ENCODE measurements around the gene PCDHGC4. TPM values are rescaled to one million over a fixed set of nuclear protein-coding genes. Genes with fewer than 3 reads are reported as not detected.

PCDHGC4 gene
- total RNA-seq, 3 donors from 2014 or later (not counting 1 experiment from before 2014, with no cell fraction given) = 0.31 to 0.84 (median 0.45) TPM

GRCh38 chr5:141496038-141496437 lies 11.2 kb downstream of the PCDHGC4 start:
- Mint-ChIP-seq H3K27me3 (ENCODE audit: low read depth in 2 of 2) (peaks cover 24 to 25% of the 10 kb centered on the region in 2 donors), H3K4me3 (no peak overlapping the region)
- intact Hi-C loops (cut with micrococcal nuclease) = no loop called here

GRCh38 chr5:141501761-141502160 lies 16.9 kb downstream of the PCDHGC4 start:
- 96% methylated on average over 7 of the region's 7 CpGs for WGBS (ENCODE audit: insufficient coverage)
- Mint-ChIP-seq H3K4me1 (no peaks in the 10 kb centered on the region), H3K4me3 (no peak overlapping the region), H3K27me3 (ENCODE audit: low read depth in 2 of 2) (no peaks in the 10 kb centered on the region), H3K36me3 (no peaks in the 10 kb centered on the region), H3K27ac (no peak overlapping the region), H3K9me3 (no peaks in the 10 kb centered on the region)
- ATAC-seq = no peak
- Histone ChIP-seq H3K4me3 (ENCODE audit: low read length) (no peak overlapping the region), H3K36me3 (ENCODE audit: control insufficient read depth, insufficient read depth, low read length) (no peaks in the 10 kb centered on the region), H3K9me3 (ENCODE audit: control insufficient read depth, insufficient read depth, low read length) (no peaks in the 10 kb centered on the region), H3K27ac (ENCODE audit: low read length) (no peak overlapping the region), H3K4me1 (ENCODE audit: control insufficient read depth, insufficient read depth, low read length) (no peaks in the 10 kb centered on the region), H3K27me3 (ENCODE audit: control insufficient read depth, insufficient read depth, low read length) (no peaks in the 10 kb centered on the region)
- no peak for TF ChIP-seq CTCF (IDR thresholded peaks at IDR 0.05)
- intact Hi-C loops (cut with micrococcal nuclease) = no loop called here
- DNase-seq = no peak

More at GRCh38 chr5:141496038-141496437, 11.2 kb downstream of the PCDHGC4 start:
- no peak overlapping the region for H3K4me3 ChIP-seq (ENCODE audit: low read length)
- peaks cover 18% of the 10 kb centered on the region for H3K27me3 ChIP-seq (ENCODE audit: control insufficient read depth, insufficient read depth, low read length)
- no peaks in the 10 kb centered on the region for H3K9me3 ChIP-seq (ENCODE audit: control insufficient read depth, insufficient read depth, low read length)
- no peak for TF ChIP-seq CTCF (IDR thresholded peaks at IDR 0.05)
- peaks cover 15% of the 10 kb centered on the region for H3K4me1 ChIP-seq (ENCODE audit: control insufficient read depth, insufficient read depth, low read length)
- Mint-ChIP-seq H3K36me3 (no peaks in the 10 kb centered on the region), H3K4me1 (peaks cover 7 to 15% of the 10 kb centered on the region in 2 donors), H3K9me3 (no peaks in the 10 kb centered on the region), H3K27ac (no peak overlapping the region)
- ATAC-seq (no peak), DNase-seq (no peak)
- no peak overlapping the region for H3K27ac ChIP-seq (ENCODE audit: low read length)
- WGBS (ENCODE audit: insufficient coverage) = 70% methylated on average over 4 of the region's 4 CpGs
- H3K36me3 ChIP-seq (ENCODE audit: control insufficient read depth, insufficient read depth, low read length) = no peaks in the 10 kb centered on the region

- 82% methylated on average over 2 of the region's 2 CpGs for WGBS (ENCODE audit: insufficient coverage)
- no peak for DNase-seq
- intact Hi-C loops (cut with micrococcal nuclease) = no loop called here
Measured at GRCh38 chr5:141503681-141504080, 18.9 kb downstream of the PCDHGC4 start.

More at GRCh38 chr5:141503681-141504080, 18.9 kb downstream of the PCDHGC4 start:
- no peak for TF ChIP-seq CTCF (IDR thresholded peaks at IDR 0.05)
- Histone ChIP-seq H3K4me3 (ENCODE audit: low read length) (no peak overlapping the region), H3K27me3 (ENCODE audit: control insufficient read depth, insufficient read depth, low read length) (no peaks in the 10 kb centered on the region), H3K9me3 (ENCODE audit: control insufficient read depth, insufficient read depth, low read length) (no peaks in the 10 kb centered on the region), H3K36me3 (ENCODE audit: control insufficient read depth, insufficient read depth, low read length) (no peaks in the 10 kb centered on the region), H3K4me1 (ENCODE audit: control insufficient read depth, insufficient read depth, low read length) (peaks cover 10% of the 10 kb centered on the region), H3K27ac (ENCODE audit: low read length) (no peak overlapping the region)
- H3K27ac Mint-ChIP-seq = no peak overlapping the region
- H3K36me3 Mint-ChIP-seq = no peaks in the 10 kb centered on the region
- no peak for ATAC-seq
- H3K27me3 Mint-ChIP-seq (ENCODE audit: low read depth in 2 of 2) = no peaks in the 10 kb centered on the region
- H3K9me3 Mint-ChIP-seq = no peaks in the 10 kb centered on the region
- no peak overlapping the region for H3K4me3 Mint-ChIP-seq
- H3K4me1 Mint-ChIP-seq = no peaks in the 10 kb centered on the region

Measured in natural killer cell (primary cell).